HG02840 (cell line): ENCODE results near the gene PLEKHH3.
"Not testable (repeated sequence)": the region's sequence is repeated elsewhere in the genome, so short reads cannot be mapped to it uniquely, and the experiment has no call there.

ENCODE experiments used
- ATAC-seq: cut with Tn5 transposase; IDR thresholded peaks from one replicate; pipeline ENCODE4 v1.9.1; 2021; ENCODE audit warnings: mild to moderate bottlenecking, moderate library complexity, moderate number of reproducible peaks; ENCODE audit not compliant: unreplicated experiment, low FRiP score

The PLEKHH3 gene

DNA sequence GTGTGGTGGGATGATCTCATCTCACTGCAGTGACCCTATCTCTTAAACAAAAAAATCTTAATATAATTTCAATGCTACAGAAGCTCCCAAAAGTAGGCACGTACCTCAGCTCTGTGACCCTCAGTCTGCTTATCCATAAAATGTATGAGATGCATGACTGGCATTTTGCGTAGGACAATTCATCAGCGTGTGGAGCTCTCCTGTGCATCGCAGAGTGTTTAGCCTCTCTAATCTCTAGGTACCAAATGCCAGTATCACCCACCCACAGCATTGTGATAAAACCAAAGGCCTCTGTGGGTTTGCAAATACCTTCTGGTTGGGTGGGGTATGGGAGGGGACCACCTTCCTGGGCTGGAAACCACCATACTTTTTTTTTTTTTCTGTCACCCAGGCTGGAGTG, 36.7 kb downstream of the PLEKHH3 start:
- no peak for ATAC-seq

- no peak for ATAC-seq
These were observed 37.2 kb downstream of the PLEKHH3 start for GRCh38 chr17:42639525-42640113.

- no peak for ATAC-seq
These were observed 43.8 kb downstream of the PLEKHH3 start for GRCh38 chr17:42632949-42633444.

DNA sequence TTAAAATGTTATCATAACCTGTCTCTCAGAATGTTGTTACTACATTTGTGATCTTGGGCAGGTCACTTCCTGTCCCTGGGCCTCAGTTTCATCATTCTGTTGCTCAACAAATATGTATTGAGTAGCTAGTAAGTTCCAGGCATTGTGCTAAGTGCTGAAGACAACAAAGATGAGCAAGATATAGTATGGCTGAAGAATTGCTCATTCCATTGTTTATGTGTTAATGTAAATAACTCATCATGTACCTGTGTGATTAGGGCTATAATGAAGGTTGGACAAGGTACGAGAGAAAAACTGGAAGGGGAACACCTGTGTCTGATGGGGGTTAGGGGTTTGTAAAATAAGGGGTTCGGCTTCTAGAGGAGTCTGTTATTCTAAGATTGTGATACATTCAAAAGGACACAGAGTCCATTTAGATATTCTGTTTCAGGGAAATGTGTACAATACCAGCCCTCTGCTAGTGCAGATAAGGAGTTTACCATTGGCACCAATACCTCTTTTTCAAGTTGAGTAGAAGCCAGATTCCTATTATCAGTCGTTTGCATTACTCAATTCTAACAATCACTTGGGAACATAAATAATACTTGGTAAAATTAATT, 47.3 kb downstream of the PLEKHH3 start:
- no peak for ATAC-seq

DNA sequence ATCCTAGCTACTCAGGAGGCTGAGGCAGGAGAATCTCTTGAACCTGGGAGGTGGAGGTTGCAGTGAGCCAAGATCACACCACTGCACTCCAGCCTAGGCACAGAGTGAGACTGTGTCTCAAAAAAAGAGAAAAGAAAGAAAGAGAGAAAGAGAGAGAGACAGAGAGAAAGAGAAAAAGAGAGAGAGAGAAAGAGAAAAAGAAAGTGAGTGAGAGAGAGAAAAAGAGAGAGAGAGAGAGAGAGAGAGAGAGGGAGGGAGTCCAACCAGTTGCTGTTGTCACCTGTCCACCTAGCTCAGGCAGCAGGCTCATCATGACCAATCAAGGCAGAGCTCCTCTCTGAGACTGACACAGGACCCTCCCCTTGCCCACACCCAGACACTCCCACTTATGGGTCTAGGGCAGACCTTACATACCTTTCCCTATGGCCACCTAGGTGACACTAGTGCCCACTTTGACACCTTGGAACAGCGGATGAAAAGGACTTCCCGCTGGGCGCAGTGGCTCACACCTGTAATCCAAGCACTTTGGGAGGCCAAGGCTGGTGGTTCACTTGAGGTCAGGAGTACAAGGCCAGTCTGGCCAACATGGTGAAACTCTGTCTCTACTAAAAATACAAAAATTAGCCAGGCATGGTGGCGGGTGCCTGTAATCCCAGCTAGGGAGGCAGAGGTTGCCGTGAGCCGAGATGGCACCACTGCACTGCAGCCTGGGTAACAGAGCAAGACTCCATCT, 49.6 kb downstream of the PLEKHH3 start:
- ATAC-seq = not testable (repeated sequence)

- ATAC-seq = no peak
These were observed 52.8 kb downstream of the PLEKHH3 start for GRCh38 chr17:42623732-42624596.

DNA sequence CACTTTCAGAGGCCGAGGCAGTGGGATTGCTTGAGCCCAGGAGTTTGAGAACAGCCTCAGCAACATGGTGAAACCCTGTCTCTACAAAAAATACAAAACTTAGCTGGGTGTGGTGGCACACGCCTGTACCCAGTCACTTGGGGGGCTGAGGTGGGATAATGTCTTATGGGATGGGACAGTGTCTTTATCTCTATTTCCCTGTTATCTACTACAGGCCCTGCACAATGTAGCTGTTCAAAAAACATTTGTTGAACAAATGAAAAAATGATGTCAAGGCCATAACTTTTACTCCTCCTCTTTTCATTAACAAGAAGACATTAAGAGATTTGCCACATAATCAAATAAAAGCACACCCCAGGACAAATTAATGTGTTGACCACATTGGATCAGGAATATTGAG, 53.5 kb downstream of the PLEKHH3 start:
- no peak for ATAC-seq

DNA sequence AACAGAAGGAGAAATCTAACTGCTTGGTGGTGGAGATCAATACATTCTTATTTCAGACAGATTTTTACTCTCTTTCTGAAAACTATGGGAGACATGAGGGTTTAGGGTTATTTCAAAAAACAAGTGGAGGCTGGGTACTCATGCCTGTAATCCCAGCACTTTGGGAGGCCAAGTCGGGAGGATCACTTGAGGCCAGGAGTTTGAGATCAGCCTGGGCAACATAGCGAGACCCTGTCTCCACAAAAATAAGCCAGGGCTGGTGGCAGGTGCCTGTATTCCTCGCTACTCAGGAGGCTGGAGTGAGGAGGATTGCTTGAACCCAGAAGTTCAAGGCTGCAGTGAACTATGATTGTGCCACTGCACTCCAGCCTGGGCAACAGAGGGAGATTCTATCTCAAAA, 54.8 kb downstream of the PLEKHH3 start:
- not testable (repeated sequence) for ATAC-seq

DNA sequence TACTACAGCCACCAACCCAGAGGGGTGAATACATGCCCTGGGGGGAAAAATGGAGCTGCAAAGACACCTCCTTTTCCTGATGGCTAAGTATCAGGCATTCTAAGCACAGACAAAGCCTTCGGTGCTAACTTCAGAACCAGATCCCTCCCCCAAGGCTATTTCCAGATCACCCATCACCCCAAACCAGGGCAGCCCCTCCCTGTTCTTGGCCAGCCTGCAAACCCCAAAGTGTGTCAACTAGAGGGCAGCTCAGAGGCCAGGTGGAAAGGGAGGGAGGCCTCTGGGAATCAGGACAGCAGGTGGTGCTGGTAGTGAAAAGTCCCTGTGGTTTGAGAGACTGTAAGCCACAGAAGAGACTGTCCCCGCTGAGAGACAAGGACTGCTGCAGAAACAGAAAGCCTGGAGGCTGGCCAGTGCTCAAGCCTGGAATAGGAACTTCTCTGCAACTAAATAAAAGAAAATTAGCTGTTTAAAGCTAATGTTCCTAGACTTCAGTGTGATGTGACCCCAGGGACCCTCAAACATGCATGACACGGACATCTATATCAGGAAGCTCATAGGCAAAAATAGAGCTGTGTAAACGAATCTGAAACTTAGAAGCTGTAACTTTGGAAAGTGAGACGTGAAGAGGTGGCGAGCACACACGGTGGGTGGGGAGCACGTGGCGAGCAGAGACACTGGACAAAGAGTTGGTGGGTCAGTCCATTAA, 58.2 kb downstream of the PLEKHH3 start:
- ATAC-seq = no peak

GRCh38 chr17:42617956-42618431, 58.8 kb downstream of the PLEKHH3 start:
- ATAC-seq = no peak
